K562 (cell line): Measurements from ENCODE around the gene ALDH16A1. TPM values are rescaled to one million over a fixed set of nuclear protein-coding genes. Genes with fewer than 3 reads are reported as not detected.

Source experiments
- ATAC-seq: fragments of 200-7000 bp; cut with Tn5 transposase; 3 replicates; pipeline ENCODE4 v1.9.1; 2020; ENCODE audit warnings: moderate library complexity
- BruUV-seq: library from RNA; stranded (reverse); fragments of 400-500 nt; replicated peaks from 2 replicates; lab custom pipeline; 2021; lab: Mats Ljungman, UMichigan
- CTCF ChIA-PET: fragments of 300-600 bp; formaldehyde crosslinking; extraction: SDS; loops from one replicate; lab custom pipeline; 2021; ENCODE audit warnings: low intra/inter-chr PET ratio; lab: Yijun Ruan, JAX
- POLR2A ChIA-PET: fragments of 300-600, 350-650 bp; sonication (Branson Sonifier 250); formaldehyde crosslinking; extraction: SDS; loops from one replicate; lab custom pipeline; 2021; ENCODE audit warnings: antibody characterized with exemption, inconsistent platforms; lab: Yijun Ruan, JAX
- DNase-seq, 4 experiments: peaks; one replicate each; pipeline versions ENCODE4 v3.0.0 to v3.0.0-alpha.2; 2011 to 2018; ENCODE audit warnings: low spot score in 3 of 4, mixed read lengths in 3 of 4; ENCODE audit errors: extremely low read depth in 1 of 4
- FAIRE-seq: peaks from 2 replicates; lab custom pipeline; 2011; peaks lifted over from hg19 to GRCh38; lab: Jason Lieb, UNC
- H2AFZ ChIP-seq: 2 replicates; pipeline ENCODE4 v1.6.0; 2011; ENCODE audit warnings: low read depth, low read length, control low read depth, inconsistent platforms
- H3K27ac ChIP-seq: fragments of 200-600 bp; 3 replicates; pipeline ENCODE4 v1.8.0; 2011; ENCODE audit warnings: low read depth, mild to moderate bottlenecking, control low read depth, inconsistent platforms, low read length, moderate library complexity, mixed read lengths; ENCODE audit errors: extremely low read depth
- H3K27me3 ChIP-seq, 2 experiments: fragments of 300-600 bp in 1 of 2; 2 replicates in 1 of 2; 3 replicates in 1 of 2; pipeline versions ENCODE4 v1.6.0 to v1.8.0; 2011; ENCODE audit warnings: inconsistent platforms in 2 of 2, low read length in 2 of 2, mild to moderate bottlenecking in 1 of 2, mixed read lengths in 1 of 2, moderate library complexity in 1 of 2; ENCODE audit not compliant: control insufficient read depth in 2 of 2, insufficient read depth in 2 of 2
- H3K36me3 ChIP-seq: fragments of 300-600 bp; 3 replicates; pipeline ENCODE4 v1.8.0; 2011; ENCODE audit warnings: mild to moderate bottlenecking, low read length, inconsistent platforms; ENCODE audit not compliant: control insufficient read depth, insufficient read depth
- H3K4me1 ChIP-seq, 2 experiments: fragments of 200-600 bp in 1 of 2; replicated peaks in 1 of 2; 2 replicates in 1 of 2; 3 replicates in 1 of 2; pipeline versions ENCODE4 v1.5.1 to v1.8.0; 2011; ENCODE audit warnings: inconsistent platforms in 2 of 2, low read length in 2 of 2, mild to moderate bottlenecking in 1 of 2, mixed read lengths in 1 of 2, moderate library complexity in 1 of 2; ENCODE audit not compliant: control insufficient read depth in 2 of 2, insufficient read depth in 2 of 2
- H3K4me2 ChIP-seq: 2 replicates; pipeline ENCODE4 v1.6.1; 2011; ENCODE audit warnings: low read length, control low read depth, inconsistent platforms, mixed read lengths; ENCODE audit not compliant: insufficient read depth
- H3K4me3 ChIP-seq: fragments of 200-600 bp; sonication (generic), shearing (Covaris generic); 2 replicates; pipeline ENCODE4 v1.5.1; 2016; ENCODE audit warnings: control low read depth, inconsistent platforms
- H3K79me2 ChIP-seq: fragments of 200-600 bp; 3 replicates; pipeline ENCODE4 v1.8.0; 2011; ENCODE audit warnings: low read length, inconsistent platforms; ENCODE audit not compliant: control insufficient read depth, insufficient read depth
- H3K9ac ChIP-seq, 2 experiments: 2 replicates each; pipeline versions ENCODE4 v1.6.0 to v1.6.1; 2011; ENCODE audit warnings: low read depth in 2 of 2, low read length in 2 of 2, control low read depth in 1 of 2, inconsistent platforms in 1 of 2, mild to moderate bottlenecking in 1 of 2, mixed read lengths in 1 of 2; ENCODE audit not compliant: insufficient read depth in 1 of 2
- H3K9me1 ChIP-seq: one replicate; pipeline ENCODE4 v1.6.0; 2011; ENCODE audit warnings: inconsistent platforms, mild to moderate bottlenecking, low read length, moderate library complexity; ENCODE audit not compliant: control insufficient read depth, insufficient read depth
- H3K9me3 ChIP-seq: replicated peaks from 2 replicates; pipeline ENCODE4 v1.5.1; 2011; ENCODE audit warnings: low read depth, low read length, inconsistent platforms; ENCODE audit not compliant: control insufficient read depth, insufficient read depth
- H4K20me1 ChIP-seq: replicated peaks from 2 replicates; pipeline ENCODE4 v1.6.1; 2011; ENCODE audit warnings: low read length, inconsistent platforms, mixed read lengths; ENCODE audit not compliant: control insufficient read depth, insufficient read depth
- ARID3B ChIP-seq: fragments of 250-450 bp; sonication (Bioruptor Pico); IDR thresholded peaks from 2 replicates; pipeline ENCODE4 v1.4.0; 2020; ENCODE audit warnings: borderline replicate concordance
- CEBPB ChIP-seq: fragments of 450-650 bp; IDR thresholded peaks from 2 replicates; pipeline ENCODE4 v1.6.1; 2016; ENCODE audit warnings: missing genetic modification characterization, missing compliant biosample characterization
- GTF2E2 ChIP-seq: fragments of 200-800 bp; sonication (Bioruptor generic); IDR thresholded peaks from 2 replicates; pipeline ENCODE4 v1.6.1; 2016; ENCODE audit warnings: missing genetic modification characterization, missing compliant biosample characterization
- HEY1 ChIP-seq: fragments of 250-450 bp; sonication (Bioruptor Pico); IDR thresholded peaks from 2 replicates; pipeline ENCODE4 v1.5.0; 2020; ENCODE audit warnings: mild to moderate bottlenecking, moderate library complexity, borderline replicate concordance
- HLTF ChIP-seq: fragments of 450-650 bp; IDR thresholded peaks from 2 replicates; pipeline ENCODE4 v1.6.1; 2016
- NR4A1 ChIP-seq, 2 experiments: fragments of 250-450 bp in 1 of 2; fragments of 450-650 bp in 1 of 2; sonication (Bioruptor Pico) in 1 of 2; IDR thresholded peaks; 2 replicates each; pipeline versions ENCODE4 v1.4.0 to v1.6.1; 2016 to 2020; ENCODE audit warnings: mild to moderate bottlenecking in 2 of 2, missing compliant biosample characterization in 1 of 2, missing genetic modification characterization in 1 of 2, moderate library complexity in 1 of 2
- ZNF449 ChIP-seq: fragments of 250-450 bp; sonication (Bioruptor Pico); IDR thresholded peaks from 2 replicates; pipeline ENCODE4 v1.8.0; 2022; ENCODE audit warnings: moderate library complexity, mild to moderate bottlenecking, inconsistent platforms
- WGBS: fragments of 100-300 bp; shearing (Covaris generic); methylation state at CpG from one replicate; pipeline ENCODE4 v1.1.6; 2016; ENCODE audit warnings: low coverage, mixed read lengths; ENCODE audit not compliant: insufficient coverage; ENCODE audit errors: missing lambda C conversion rate; 5-methylcytosine and 5-hydroxymethylcytosine counted together
- in situ Hi-C: fragments of 300-500 bp; cut with MboI; formaldehyde crosslinking; loops from 4 replicates; pipeline ENCODE4 v1.15.0; 2018; ENCODE audit warnings: inconsistent platforms, mixed read lengths
- intact Hi-C: fragments of 100-400 bp; cut with micrococcal nuclease; formaldehyde crosslinking; loops from 2 replicates; pipeline ENCODE4 v1.14.2; 2022
- polyA plus RNA-seq, 8 experiments: library from polyadenylated mRNA; depleted of rRNA in 4 of 8; stranded (reverse) in 5 of 8; unstranded in 3 of 8; fragments of >200 nt; fragmentation: Nextera tagmentation in 2 of 8; fragmentation: Illumina TruSeq in 1 of 8; extraction: Ambion mirVana in 2 of 8; extraction: Trizol in 1 of 8; gene quantifications; 2 replicates each; pipeline versions ENCODE4 v1.2.1 to v1.2.3, GENCODE V29; 2011 to 2014; ENCODE audit warnings: inconsistent platforms in 1 of 8, missing spikeins in 1 of 8
- total RNA-seq, 7 experiments: library from RNA; depleted of rRNA in 6 of 7; stranded (reverse); fragments of >200 nt in 6 of 7; fragmentation: Illumina TruSeq in 2 of 7; extraction: Trizol in 2 of 7; gene quantifications; 2 replicates each; pipeline versions ENCODE4 v1.2.1 to v1.2.3, GENCODE V29; 2011 to 2021; ENCODE audit warnings: low replicate concordance in 1 of 7

The ALDH16A1 gene
- total and polyA plus RNA-seq, 9 of the 15 experiments (the other 6 are each of a cell fraction or from before 2014, with no cell fraction given), result 2.2 to 52.2 (median 7.6) TPM

- Histone ChIP-seq H3K4me2 (no peak overlapping the region), H3K27ac (no peak overlapping the region), H3K27me3 (no peaks in the 10 kb centered on the region), H3K9ac (no peak overlapping the region), H3K4me1 (peaks cover 49 to 83% of the 10 kb centered on the region in 2 experiments), H3K79me2 (peaks cover 9% of the 10 kb centered on the region), H3K9me1 (no peaks in the 10 kb centered on the region), H4K20me1 (no peaks in the 10 kb centered on the region), H2AFZ (no peak overlapping the region), H3K9me3 (no peaks in the 10 kb centered on the region), H3K36me3 (no peaks in the 10 kb centered on the region; the same call in 2 of the 3 replicates), H3K4me3 (no peak overlapping the region)
- no peak for TF ChIP-seq ARID3B
- TF ChIP-seq HLTF, result no peak
- no peak for TF ChIP-seq HEY1
- no peak for TF ChIP-seq GTF2E2 (tag)
- no peak for TF ChIP-seq CEBPB (tag)
- TF ChIP-seq ZNF449 (CRISPR knock-in tag), result no peak
- no peak for TF ChIP-seq NR4A1 (CRISPR knock-in tag; IDR thresholded peaks at IDR 0.05)
- no peak for TF ChIP-seq NR4A1 (tag; IDR thresholded peaks at IDR 0.05)
- intact Hi-C loops, result no loop called here
- DNase-seq (no peak), ATAC-seq (no peak), FAIRE-seq (no peak)
- WGBS, result 77% methylated on average over 5 of the region's 12 CpGs
- in situ Hi-C loops, result no loop called here
- ChIA-PET CTCF (no interaction called here), POLR2A (interaction anchor here (1.4 to 1.7 kb wide), 2 partner anchors 10 to 12 kb away, joined by 3 to 4 read pairs; no protein-coding TSS in a partner anchor)
- no TSS peak for BruUV-seq
These were observed 25.7 kb upstream of the ALDH16A1 start for GRCh38 chr19:49427339-49427738.
